GM12801 (cell line): Measurements from ENCODE around the gene AGR3.

Experiments used
- CTCF ChIP-seq: IDR thresholded peaks from one replicate; pipeline ENCODE4 v1.5.1; 2011; ENCODE audit warnings: control low read depth; ENCODE audit not compliant: insufficient read length; ENCODE audit errors: extremely low read depth

AGR3 gene

GRCh38 chr7:16811551-16811950 is 70.2 kb downstream of the AGR3 start:
- no peak for TF ChIP-seq CTCF

- TF ChIP-seq CTCF: no peak
Observed at GRCh38 chr7:16810573-16810972, 71.2 kb downstream of the AGR3 start.

GRCh38 chr7:16810112-16810511 is 71.7 kb downstream of the AGR3 start:
- TF ChIP-seq CTCF: no peak
